Heart left ventricle (tissue), 13 donors: ENCODE measurements around the gene KCNMA1.

Source experiments
- POLR2A ChIP-seq, 2 donors: fragments of 450-650 bp; IDR thresholded peaks; one replicate each; pipeline ENCODE4 v1.6.1; 2017; ENCODE audit warnings: antibody characterized with exemption in 2 of 2, mild to moderate bottlenecking in 2 of 2, moderate library complexity in 2 of 2
- TF ChIP-seq, protein P1 (sequence below), 12 donors: fragments of 200-600 bp; sonication (generic) in 4 of 12; IDR thresholded peaks; one replicate each; pipeline versions ENCODE4 v1.5.0 to v1.8.0; 2018 to 2022; ENCODE audit warnings: antibody characterized with exemption in 12 of 12, mild to moderate bottlenecking in 5 of 12
- donor health status: ischemic (EF 13 %, LVEDD 7.1; RV severe dilation, severe dysfunction).
- donor health status: DM: no; HTN: yes; CAD: no.
- donor health status: DM: no; HTN: no; CAD: no.
- donor health status: ischemic (EF 25% LVEDD 6.9; RV normal size, moderate dysfunction).
- donor health status: ischemic (EF 25% LVEDD 5.7; RV mildly dilated, moderate dysfunction).
- donor health status: ischemic (EF 35%, LVEDD 5.7; RV mildly dilated, moderate dysfunction).
- donor health status: nonischemic (EF 11% LVEDD 7.7; RV severe dilation, severe dysfunction).
- donor health status: DM: yes; HTN: yes; CAD: no.
- donor health status: PGD.
- donor health status: ischemic (EF 29% LVEDD 5.4; RV normal size, mild dysfunction).
- donor health status: nonischemic (EF 23%, LVEDD 6.1; RV moderate dilation, normal function).

DNA sequence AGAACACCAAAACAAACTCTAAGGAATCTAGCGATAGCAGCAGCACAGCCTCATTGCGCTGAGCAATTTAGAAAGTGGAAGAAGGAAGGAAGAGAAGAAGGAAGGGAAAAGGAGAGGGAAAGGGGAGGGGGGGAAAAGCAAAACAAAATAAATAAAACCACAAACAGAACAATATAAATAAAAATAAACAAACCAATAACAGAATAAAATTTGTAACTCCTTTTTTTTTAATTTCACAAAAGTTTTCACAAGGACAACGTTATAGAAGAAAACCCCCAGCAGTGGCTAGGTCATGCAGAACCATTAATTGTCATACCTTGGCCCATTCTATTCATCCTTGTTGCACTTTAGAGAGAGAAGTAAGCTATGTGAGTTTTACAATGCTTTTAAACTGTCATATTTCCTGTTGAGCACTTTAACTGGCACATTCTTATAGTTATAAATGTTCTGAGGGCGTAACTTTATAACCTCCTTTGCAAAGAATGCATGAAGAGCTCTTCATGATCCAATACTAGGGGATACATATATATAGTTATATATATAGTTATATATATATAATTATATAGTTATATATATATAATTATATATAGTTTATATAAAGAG is 752.8 kb downstream of the KCNMA1 start:
- no peak for TF ChIP-seq POLR2A (IDR thresholded peaks at IDR 0.05)
- TF ChIP-seq, protein P1, sequence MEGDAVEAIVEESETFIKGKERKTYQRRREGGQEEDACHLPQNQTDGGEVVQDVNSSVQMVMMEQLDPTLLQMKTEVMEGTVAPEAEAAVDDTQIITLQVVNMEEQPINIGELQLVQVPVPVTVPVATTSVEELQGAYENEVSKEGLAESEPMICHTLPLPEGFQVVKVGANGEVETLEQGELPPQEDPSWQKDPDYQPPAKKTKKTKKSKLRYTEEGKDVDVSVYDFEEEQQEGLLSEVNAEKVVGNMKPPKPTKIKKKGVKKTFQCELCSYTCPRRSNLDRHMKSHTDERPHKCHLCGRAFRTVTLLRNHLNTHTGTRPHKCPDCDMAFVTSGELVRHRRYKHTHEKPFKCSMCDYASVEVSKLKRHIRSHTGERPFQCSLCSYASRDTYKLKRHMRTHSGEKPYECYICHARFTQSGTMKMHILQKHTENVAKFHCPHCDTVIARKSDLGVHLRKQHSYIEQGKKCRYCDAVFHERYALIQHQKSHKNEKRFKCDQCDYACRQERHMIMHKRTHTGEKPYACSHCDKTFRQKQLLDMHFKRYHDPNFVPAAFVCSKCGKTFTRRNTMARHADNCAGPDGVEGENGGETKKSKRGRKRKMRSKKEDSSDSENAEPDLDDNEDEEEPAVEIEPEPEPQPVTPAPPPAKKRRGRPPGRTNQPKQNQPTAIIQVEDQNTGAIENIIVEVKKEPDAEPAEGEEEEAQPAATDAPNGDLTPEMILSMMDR (IDR thresholded peaks at IDR 0.05) = no peak
